H1 (cell line): Measurements from ENCODE around the gene TEX14. TPM values are rescaled to one million over a fixed set of nuclear protein-coding genes. Genes with fewer than 3 reads are reported as not detected.

Source experiments
- CTCF ChIA-PET: fragments of 300-600 bp; sonication (Branson Sonifier 250); formaldehyde crosslinking; loops from one replicate; lab custom pipeline; 2021; ENCODE audit not compliant: partially characterized antibody; lab: Charles Lee
- POLR2A ChIA-PET: fragments of 300-600 bp; sonication (Branson Sonifier 250); formaldehyde crosslinking; loops from one replicate; lab custom pipeline; 2021; ENCODE audit warnings: inconsistent platforms; ENCODE audit not compliant: partially characterized antibody; lab: Charles Lee
- DNase-seq, 2 experiments: peaks; one replicate each; pipeline versions ENCODE4 v3.0.0 to v3.0.0-alpha.2; 2010 to 2022; ENCODE audit warnings: low spot score in 2 of 2, low read depth in 1 of 2, mixed read lengths in 1 of 2
- FAIRE-seq: peaks from 2 replicates; lab custom pipeline; 2011; peaks lifted over from hg19 to GRCh38; lab: Jason Lieb, UNC
- H2AFZ ChIP-seq: 2 replicates; pipeline ENCODE4 v1.8.1; 2012; ENCODE audit warnings: low read length, inconsistent platforms
- H2AK5ac ChIP-seq: 2 replicates; pipeline ENCODE4 v1.6.1; 2013; ENCODE audit warnings: low read depth, low read length
- H2BK120ac ChIP-seq: replicated peaks from 2 replicates; pipeline ENCODE3; 2013; ENCODE audit warnings: low read depth, low read length, inconsistent platforms
- H2BK12ac ChIP-seq: 2 replicates; pipeline ENCODE4 v1.6.1; 2013; ENCODE audit warnings: low read depth, low read length
- H2BK15ac ChIP-seq: 2 replicates; pipeline ENCODE4 v1.6.1; 2013; ENCODE audit warnings: low read length
- H2BK20ac ChIP-seq: 2 replicates; pipeline ENCODE4 v1.6.1; 2013; ENCODE audit warnings: low read length
- H2BK5ac ChIP-seq: 2 replicates; pipeline ENCODE4 v1.6.1; 2013; ENCODE audit warnings: low read depth, low read length
- H3K14ac ChIP-seq: 2 replicates; pipeline ENCODE4 v1.6.1; 2013; ENCODE audit warnings: inconsistent platforms; ENCODE audit not compliant: insufficient read length
- H3K18ac ChIP-seq: 2 replicates; pipeline ENCODE4 v1.6.1; 2013; ENCODE audit warnings: low read length; ENCODE audit errors: extremely low read depth
- H3K23ac ChIP-seq: 2 replicates; pipeline ENCODE4 v1.6.1; 2013; ENCODE audit warnings: inconsistent platforms; ENCODE audit not compliant: insufficient read length
- H3K23me2 ChIP-seq: 2 replicates; pipeline ENCODE4 v1.6.1; 2013; ENCODE audit warnings: low read depth, low read length
- H3K27ac ChIP-seq: 2 replicates; pipeline ENCODE4 v1.6.1; 2011; ENCODE audit warnings: low read depth, low read length, inconsistent platforms
- H3K27me3 ChIP-seq, 4 experiments: replicated peaks in 1 of 4; 1 replicate in 1 of 4; 2 replicates in 3 of 4; pipeline versions ENCODE4 v1.6.1 to v1.8.1; 2011 to 2013; ENCODE audit warnings: low read length in 3 of 4, mild to moderate bottlenecking in 3 of 4, inconsistent platforms in 2 of 4, mixed read lengths in 2 of 4, moderate library complexity in 1 of 4; ENCODE audit not compliant: control insufficient read depth in 3 of 4, insufficient read depth in 3 of 4; ENCODE audit errors: extremely low read depth in 1 of 4
- H3K36me3 ChIP-seq, 4 experiments: 2 replicates each; pipeline versions ENCODE4 v1.6.1 to v1.8.1; 2011 to 2013; ENCODE audit warnings: mild to moderate bottlenecking in 4 of 4, low read length in 3 of 4, moderate library complexity in 2 of 4, control low read depth in 1 of 4, inconsistent platforms in 1 of 4; ENCODE audit not compliant: insufficient read depth in 4 of 4, control insufficient read depth in 2 of 4
- H3K4ac ChIP-seq: replicated peaks from 2 replicates; pipeline ENCODE3; 2013; ENCODE audit warnings: low read length, low read depth, mixed read lengths, inconsistent platforms; ENCODE audit not compliant: insufficient read length
- H3K4me1 ChIP-seq, 4 experiments: replicated peaks in 1 of 4; 1 replicate in 1 of 4; 2 replicates in 3 of 4; pipeline versions ENCODE4 v1.6.1 to v1.8.1; 2011 to 2013; ENCODE audit warnings: low read length in 3 of 4, inconsistent platforms in 2 of 4, mixed read lengths in 1 of 4; ENCODE audit not compliant: insufficient read depth in 4 of 4, control insufficient read depth in 3 of 4
- H3K4me2 ChIP-seq, 2 experiments: 2 replicates each; pipeline versions ENCODE4 v1.6.1 to v1.8.1; 2011 to 2013; ENCODE audit warnings: low read depth in 2 of 2, low read length in 2 of 2, control low read depth in 1 of 2, inconsistent platforms in 1 of 2, mild to moderate bottlenecking in 1 of 2; ENCODE audit not compliant: insufficient read depth in 1 of 2
- H3K4me3 ChIP-seq, 4 experiments: fragments of 200-600, 300-600 bp in 1 of 4; sonication (generic), shearing (Covaris generic), sonication (Bioruptor Twin) in 1 of 4; 2 replicates each; pipeline versions ENCODE4 v1.5.1 to v1.8.1; 2011 to 2016; ENCODE audit warnings: low read length in 4 of 4, low read depth in 3 of 4, control low read depth in 2 of 4, inconsistent platforms in 2 of 4, mild to moderate bottlenecking in 2 of 4, mixed read lengths in 1 of 4, moderate library complexity in 1 of 4; ENCODE audit not compliant: insufficient read depth in 2 of 4; ENCODE audit errors: extremely low read depth in 1 of 4
- H3K56ac ChIP-seq: replicated peaks from 2 replicates; pipeline ENCODE3; 2013; ENCODE audit warnings: low read depth, mild to moderate bottlenecking, mixed read lengths, low read length, inconsistent platforms; ENCODE audit not compliant: insufficient read length
- H3K79me1 ChIP-seq: 2 replicates; pipeline ENCODE4 v1.6.1; 2013; ENCODE audit warnings: low read depth, low read length, control low read depth
- H3K79me2 ChIP-seq, 2 experiments: 2 replicates each; pipeline versions ENCODE4 v1.6.1 to v1.8.1; 2012 to 2013; ENCODE audit warnings: low read length in 2 of 2, mild to moderate bottlenecking in 2 of 2, inconsistent platforms in 1 of 2; ENCODE audit not compliant: insufficient read depth in 2 of 2, control insufficient read depth in 1 of 2
- H3K9ac ChIP-seq, 4 experiments: replicated peaks in 1 of 4; 1 replicate in 1 of 4; 2 replicates in 3 of 4; pipeline versions ENCODE4 v1.6.1 to v1.8.1; 2011 to 2013; ENCODE audit warnings: low read depth in 3 of 4, low read length in 3 of 4, control low read depth in 2 of 4, mild to moderate bottlenecking in 2 of 4, moderate library complexity in 2 of 4, inconsistent platforms in 1 of 4; ENCODE audit errors: extremely low read depth in 1 of 4
- H3K9me3 ChIP-seq, 2 experiments: 2 replicates each; pipeline versions ENCODE4 v1.6.1 to v1.8.1; 2012 to 2013; ENCODE audit warnings: mild to moderate bottlenecking in 2 of 2, moderate library complexity in 2 of 2, control low read depth in 1 of 2, inconsistent platforms in 1 of 2, low read depth in 1 of 2, low read length in 1 of 2, mixed read lengths in 1 of 2; ENCODE audit not compliant: insufficient read depth in 2 of 2
- H4K20me1 ChIP-seq, 2 experiments: replicated peaks in 1 of 2; 2 replicates each; pipeline versions ENCODE3 to v1.8.1; 2011 to 2013; ENCODE audit warnings: inconsistent platforms in 2 of 2, low read length in 2 of 2, mild to moderate bottlenecking in 1 of 2; ENCODE audit not compliant: insufficient read depth in 2 of 2, control insufficient read depth in 1 of 2
- H4K5ac ChIP-seq: 2 replicates; pipeline ENCODE4 v1.6.1; 2013; ENCODE audit warnings: low read length, low read depth, mixed read lengths, inconsistent platforms; ENCODE audit not compliant: insufficient read length
- H4K8ac ChIP-seq: 2 replicates; pipeline ENCODE4 v1.8.0; 2013; ENCODE audit warnings: mild to moderate bottlenecking, moderate library complexity, low read length, inconsistent platforms; ENCODE audit not compliant: insufficient read depth; ENCODE audit errors: extremely low read depth
- H4K91ac ChIP-seq: replicated peaks from 2 replicates; pipeline ENCODE3; 2013; ENCODE audit warnings: low read length, mixed read lengths, inconsistent platforms; ENCODE audit not compliant: insufficient read length
- ATF2 ChIP-seq: IDR thresholded peaks from 2 replicates; pipeline ENCODE4 v1.6.1; 2012; ENCODE audit warnings: low read length, inconsistent platforms
- CTCF ChIP-seq, 3 experiments: IDR thresholded peaks; 1 replicate in 2 of 3; 2 replicates in 1 of 3; pipeline versions ENCODE4 v1.5.1 to v1.6.1; 2011; ENCODE audit warnings: low read length in 3 of 3, mild to moderate bottlenecking in 3 of 3, inconsistent platforms in 2 of 3, low read depth in 1 of 3, moderate library complexity in 1 of 3; ENCODE audit not compliant: insufficient read depth in 1 of 3; ENCODE audit errors: control extremely low read depth in 1 of 3
- MAX ChIP-seq: IDR thresholded peaks from 2 replicates; pipeline ENCODE4 v1.6.1; 2012; ENCODE audit warnings: inconsistent platforms
- SP4 ChIP-seq: IDR thresholded peaks from 2 replicates; pipeline ENCODE4 v1.6.1; 2012; ENCODE audit warnings: low read length, inconsistent platforms
- TAF1 ChIP-seq: IDR thresholded peaks from 2 replicates; pipeline ENCODE4 v1.6.1; 2011; ENCODE audit warnings: mild to moderate bottlenecking, low read depth, low read length
- WGBS, 2 experiments: shearing (Covaris generic) in 1 of 2; methylation state at CpG; one replicate each; pipeline versions ENCODE4 v1.1.6 to v1.1.7; 2013 to 2015; ENCODE audit warnings: low lambda C conversion rate in 2 of 2, mixed read lengths in 2 of 2, inconsistent platforms in 1 of 2, low coverage in 1 of 2, missing lambda C conversion rate in 1 of 2; ENCODE audit not compliant: insufficient replicate concordance in 2 of 2, insufficient coverage in 1 of 2, insufficient read length in 1 of 2; ENCODE audit errors: extremely low coverage in 1 of 2, missing lambda C conversion rate in 1 of 2; 5-methylcytosine and 5-hydroxymethylcytosine counted together
- long read RNA-seq, 2 experiments: library from RNA in 1 of 2; library from capped mRNA in 1 of 2; stranded (forward); transcript quantifications; one replicate each; pipeline ENCODE4 v2.0.0, GENCODE V29; 2021; ENCODE audit warnings: inconsistent platforms in 1 of 2
- polyA minus RNA-seq, 3 experiments: library from RNA; depleted of rRNA, polyadenylated mRNA; stranded (reverse); fragments of >200 nt; gene quantifications; 1 replicate in 2 of 3; 2 replicates in 1 of 3; pipeline ENCODE4 v1.2.3, GENCODE V29; 2011
- polyA plus RNA-seq, 7 experiments: library from polyadenylated mRNA; depleted of rRNA in 3 of 7; stranded (reverse) in 5 of 7; unstranded in 2 of 7; fragments of >200 nt in 5 of 7; fragments of 200-250 nt in 2 of 7; gene quantifications; 1 replicate in 5 of 7; 2 replicates in 1 of 7; 4 replicates in 1 of 7; pipeline versions ENCODE4 v1.2.1 to v1.2.3, GENCODE V29; 2011 to 2013; ENCODE audit warnings: missing spikeins in 2 of 7, mixed read lengths in 2 of 7
- total RNA-seq: library from RNA; stranded (reverse); fragmentation: NEBNext Ultra II Directional; extraction: Animal tissue kit (Norgen Biotek cat#: 25700); gene quantifications from 2 replicates; pipeline ENCODE4 v1.2.1, GENCODE V29; 2021

Gene TEX14
- total RNA-seq, result 0.88 and 2.5 TPM in 2 replicates
- polyA plus RNA-seq (2011; rRNA removed), result 0.55 and 0.83 TPM in 2 replicates
- polyA plus RNA-seq (2011; cell fraction: cytosol; rRNA removed), result 0.75 TPM
- 0.43 TPM for polyA plus RNA-seq (2011; cell fraction: nucleus; rRNA removed)
- polyA plus RNA-seq (2012, experiment 1 of 2), result 1.4 to 2.1 TPM (median 1.8 TPM) in 4 replicates
- polyA plus RNA-seq (2012, experiment 2 of 2), result 0.13 TPM
- 1.9 TPM for polyA plus RNA-seq (2013, experiment 1 of 2)
- 1.4 TPM for polyA plus RNA-seq (2013, experiment 2 of 2)
- polyA minus RNA-seq (2011; rRNA and poly(A)+ RNA removed), result 0.56 and 0.60 TPM in 2 replicates
- polyA minus RNA-seq (2011; cell fraction: cytosol; rRNA and poly(A)+ RNA removed), result 0.22 TPM
- polyA minus RNA-seq (2011; cell fraction: nucleus; rRNA and poly(A)+ RNA removed), result 1.1 TPM
- long read RNA-seq, experiment 1, partial matches to known transcripts, result 3 of 4 reads
- long read RNA-seq, experiment 1, other reads (novel, unspliced or antisense), result 1 of 4 reads
- long read RNA-seq, experiment 2, partial matches to known transcripts, result 5 of 10 reads
- long read RNA-seq, experiment 2, other reads (novel, unspliced or antisense), result 5 of 10 reads

- H4K91ac ChIP-seq, result peak within 1 kb of the TSS; percentile 5
- H3K27ac ChIP-seq, result peak within 1 kb of the TSS; percentile 4; the same call in 1 of the 2 replicates
Measured at GRCh38 chr17:58691701-58692238, at the start of gene TEX14. Gene TEX14 (minus strand): TSS chr17:58692045. CDS start chr17:58652001, 40,044 bp downstream.

More at GRCh38 chr17:58691701-58692238, at the start of gene TEX14:
- Histone ChIP-seq H3K9ac (peak within 1 kb of the TSS in 3 of 4 experiments; percentile 61 to 70 (median 64); a peak in 5 of 7 replicates), H2BK12ac (no peak within 1 kb of the TSS), H2BK15ac (no peak within 1 kb of the TSS), H3K4ac (no peak within 1 kb of the TSS), H3K4me2 (peak within 1 kb of the TSS; percentile 36 to 83), H3K79me1 (no peaks in the 10 kb centered on the region), H3K36me3 (no peaks in the 10 kb centered on the region), H3K56ac (no peak within 1 kb of the TSS), H3K4me1 (peaks cover 0 to 4% (median 0%) of the 10 kb centered on the region in 4 experiments; a peak in 3 of 7 replicates), H3K23me2 (no peaks in the 10 kb centered on the region), H2BK20ac (no peak within 1 kb of the TSS), H3K9me3 (no peaks in the 10 kb centered on the region), H3K18ac (peak within 1 kb of the TSS; percentile 28; the same call in 1 of the 2 replicates), H2AFZ (peak within 1 kb of the TSS; percentile 92), H2AK5ac (no peak within 1 kb of the TSS), H2BK120ac (no peak within 1 kb of the TSS), H4K8ac (peak within 1 kb of the TSS; percentile 88), H4K20me1 (no peaks in the 10 kb centered on the region), H3K4me3 (peak within 1 kb of the TSS; percentile 30 to 64 (median 55)), H3K79me2 (no peaks in the 10 kb centered on the region; a peak in 1 of 4 replicates), H3K14ac (no peak within 1 kb of the TSS), H4K5ac (peak within 1 kb of the TSS; percentile 36), H3K27me3 (no peaks in the 10 kb centered on the region), H3K23ac (no peak within 1 kb of the TSS), H2BK5ac (no peak within 1 kb of the TSS)
- ChIA-PET POLR2A (interaction anchor here (1.9 to 2.4 kb wide), 2 partner anchors 33 to 60 kb away, joined by 14 to 19 read pairs; no protein-coding TSS in a partner anchor), CTCF (interaction anchor here (1.6 kb wide), 1 partner anchor 114 kb away, joined by 5 read pairs; no protein-coding TSS in a partner anchor)
- TF ChIP-seq MAX (no peak), ATF2 (no peak), TAF1 (no peak), SP4 (no peak), CTCF (IDR thresholded peaks at IDR 0.05; ENCODE audit: control extremely low read depth in 1 of 3, insufficient read depth in 1 of 3, low read depth in 1 of 3, low read length in 3 of 3) (no peak)
- FAIRE-seq, result no peak
- WGBS, 2 experiments, result 94% methylated on average over 9 of the region's 19 CpGs; no CpG with 5 or more reads in 1 of the 2 experiments
- DNase-seq, result no peak
